Neural cell (in vitro differentiated cells): ENCODE measurements around the gene LHX4. TPM values are rescaled to one million over a fixed set of nuclear protein-coding genes. Genes with fewer than 3 reads are reported as not detected.

Source experiments
- H2AFZ ChIP-seq: fragments of 200-600, 300-800 bp; sonication (generic), shearing (Covaris generic); 2 replicates; pipeline ENCODE4 v1.6.0; 2014; ENCODE audit warnings: low read depth, mild to moderate bottlenecking, antibody characterized with exemption, low read length, moderate library complexity
- H3F3A ChIP-seq: fragments of 200-600 bp; shearing (Covaris generic); 2 replicates; pipeline ENCODE4 v1.6.1; 2016; ENCODE audit warnings: mild to moderate bottlenecking, moderate library complexity, mixed read lengths, antibody characterized with exemption, low read length; ENCODE audit not compliant: insufficient read depth, poor library complexity, severe bottlenecking
- H3K27ac ChIP-seq: fragments of 200-600, 300-800 bp; sonication (generic), shearing (Covaris generic); 2 replicates; pipeline ENCODE4 v1.5.1; 2014; ENCODE audit warnings: mild to moderate bottlenecking, low read length, moderate library complexity
- H3K27me3 ChIP-seq: fragments of 300-800, 200-600 bp; sonication (generic), shearing (Covaris generic); 2 replicates; pipeline ENCODE4 v1.6.0; 2014; ENCODE audit warnings: mild to moderate bottlenecking, low read depth, low read length, moderate library complexity; ENCODE audit not compliant: insufficient read depth
- H3K36me3 ChIP-seq: fragments of 300-800, 200-600 bp; sonication (generic), shearing (Covaris generic); 2 replicates; pipeline ENCODE4 v1.5.1; 2014; ENCODE audit warnings: mild to moderate bottlenecking, antibody characterized with exemption, low read length, moderate library complexity; ENCODE audit not compliant: insufficient read depth
- H3K4me2 ChIP-seq: fragments of 300-800, 200-600 bp; sonication (generic), shearing (Covaris generic); 2 replicates; pipeline ENCODE4 v1.6.0; 2014; ENCODE audit warnings: mild to moderate bottlenecking, low read length
- H3K4me3 ChIP-seq: fragments of 300-800, 200-600 bp; sonication (generic), shearing (Covaris generic); 2 replicates; pipeline ENCODE4 v1.5.1; 2014; ENCODE audit warnings: mild to moderate bottlenecking, low read length, moderate library complexity
- H3K79me2 ChIP-seq: fragments of 200-600 bp; shearing (Covaris generic); replicated peaks from 2 replicates; pipeline ENCODE4 v1.6.0; 2014; ENCODE audit warnings: mild to moderate bottlenecking, low read length, moderate library complexity; ENCODE audit not compliant: insufficient read depth
- H3K9ac ChIP-seq: fragments of 300-800, 200-600 bp; sonication (generic), shearing (Covaris generic); 2 replicates; pipeline ENCODE4 v1.6.1; 2016; ENCODE audit warnings: mild to moderate bottlenecking, low read length, mixed read lengths
- H3K9me2 ChIP-seq: fragments of 200-600 bp; shearing (Covaris generic); 2 replicates; pipeline ENCODE4 v1.6.1; 2016; ENCODE audit warnings: mild to moderate bottlenecking, low read length, mixed read lengths; ENCODE audit not compliant: insufficient read depth
- H3K9me3 ChIP-seq: fragments of 200-600, 300-800 bp; sonication (generic), shearing (Covaris generic); 2 replicates; pipeline ENCODE4 v1.6.1; 2016; ENCODE audit warnings: mild to moderate bottlenecking, mixed run types, low read length, moderate library complexity, mixed read lengths
- H4K20me1 ChIP-seq: fragments of 200-600 bp; shearing (Covaris generic); 2 replicates; pipeline ENCODE4 v1.6.1; 2016; ENCODE audit warnings: mild to moderate bottlenecking, mixed run types; ENCODE audit not compliant: insufficient read depth
- EP300 ChIP-seq: fragments of 450-650 bp; conservative IDR thresholded peaks from 2 replicates; pipeline ENCODE4 v1.6.1; 2014; ENCODE audit warnings: antibody characterized with exemption, mild to moderate bottlenecking, moderate library complexity; ENCODE audit not compliant: poor library complexity, severe bottlenecking
- EZH2 ChIP-seq: fragments of 200-600, 300-800 bp; shearing (Covaris generic), sonication (generic); IDR thresholded peaks from 2 replicates; pipeline ENCODE4 v1.6.1; 2014; ENCODE audit warnings: antibody characterized with exemption, low read length, borderline replicate concordance, mild to moderate bottlenecking; ENCODE audit not compliant: insufficient read depth, poor library complexity, severe bottlenecking
- MXI1 ChIP-seq: fragments of 450-650 bp; conservative IDR thresholded peaks from 2 replicates; pipeline ENCODE4 v1.6.1; 2014; ENCODE audit warnings: antibody characterized with exemption, mild to moderate bottlenecking; ENCODE audit not compliant: poor library complexity, severe bottlenecking
- POLR2AphosphoS5 ChIP-seq: IDR thresholded peaks from 2 replicates; pipeline ENCODE4 v1.6.1; 2012
- RAD21 ChIP-seq: fragments of 450-650 bp; conservative IDR thresholded peaks from 2 replicates; pipeline ENCODE4 v1.6.1; 2014; ENCODE audit warnings: antibody characterized with exemption, mild to moderate bottlenecking, moderate library complexity
- SMC3 ChIP-seq: fragments of 450-650 bp; conservative IDR thresholded peaks from 2 replicates; pipeline ENCODE4 v1.6.1; 2014; ENCODE audit warnings: antibody characterized with exemption, mild to moderate bottlenecking, moderate library complexity; ENCODE audit not compliant: poor library complexity
- TAF1 ChIP-seq: IDR thresholded peaks from 2 replicates; pipeline ENCODE4 v1.6.1; 2012; ENCODE audit warnings: low read depth
- polyA plus RNA-seq: library from polyadenylated mRNA; depleted of rRNA; stranded (reverse); fragments of >200 nt; gene quantifications from 2 replicates; pipeline ENCODE4 v1.2.3, GENCODE V29; 2014
- TF ChIP-seq, protein P1 (sequence below): IDR thresholded peaks from 2 replicates; pipeline ENCODE4 v1.6.1; 2012; ENCODE audit warnings: borderline replicate concordance
- TF ChIP-seq, protein P2 (sequence below): fragments of 450-650 bp; IDR thresholded peaks from 2 replicates; pipeline ENCODE4 v1.5.1; 2014; ENCODE audit warnings: antibody characterized with exemption, mild to moderate bottlenecking, moderate library complexity; ENCODE audit not compliant: poor library complexity, severe bottlenecking

LHX4 gene
- polyA plus RNA-seq, 1 donor from 2014 or later: not detected

DNA sequence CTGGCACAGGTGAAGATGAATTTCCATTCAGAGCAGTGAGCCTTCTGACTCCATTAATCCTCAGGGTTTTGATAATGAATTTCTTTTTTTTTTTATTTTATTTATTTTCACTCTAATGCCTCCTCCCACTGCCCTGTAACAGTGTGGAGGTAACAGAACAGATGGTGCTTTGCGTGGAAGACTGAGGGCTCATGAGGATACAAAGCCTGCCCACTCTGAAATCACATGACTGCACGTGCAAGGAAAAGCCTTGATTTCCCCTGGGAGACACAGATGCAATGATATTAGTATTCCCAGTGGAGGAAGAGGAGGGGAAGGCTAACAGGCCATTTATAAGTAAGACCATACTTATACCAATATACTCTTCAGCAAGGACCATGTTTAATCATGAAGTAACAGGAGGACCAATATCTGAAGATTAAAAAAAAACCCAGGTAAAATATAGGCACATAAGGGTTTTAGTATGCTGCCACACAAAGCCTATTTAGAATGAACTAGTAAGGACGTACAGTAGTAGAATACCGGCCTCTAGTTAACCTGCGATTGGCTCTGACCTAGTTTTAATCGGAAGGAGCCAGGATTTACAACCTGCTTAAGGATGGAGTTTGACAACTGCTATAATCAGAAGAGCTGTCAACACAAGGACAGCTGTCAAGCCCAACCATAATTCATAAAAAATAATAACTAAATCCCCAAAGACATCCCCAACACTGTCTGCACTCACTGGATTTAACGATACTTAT is 69.6 kb downstream of the LHX4 start:
- Histone ChIP-seq H3K9ac (no peak overlapping the region), H3K27me3 (no peaks in the 10 kb centered on the region), H3K27ac (no peak overlapping the region)

DNA sequence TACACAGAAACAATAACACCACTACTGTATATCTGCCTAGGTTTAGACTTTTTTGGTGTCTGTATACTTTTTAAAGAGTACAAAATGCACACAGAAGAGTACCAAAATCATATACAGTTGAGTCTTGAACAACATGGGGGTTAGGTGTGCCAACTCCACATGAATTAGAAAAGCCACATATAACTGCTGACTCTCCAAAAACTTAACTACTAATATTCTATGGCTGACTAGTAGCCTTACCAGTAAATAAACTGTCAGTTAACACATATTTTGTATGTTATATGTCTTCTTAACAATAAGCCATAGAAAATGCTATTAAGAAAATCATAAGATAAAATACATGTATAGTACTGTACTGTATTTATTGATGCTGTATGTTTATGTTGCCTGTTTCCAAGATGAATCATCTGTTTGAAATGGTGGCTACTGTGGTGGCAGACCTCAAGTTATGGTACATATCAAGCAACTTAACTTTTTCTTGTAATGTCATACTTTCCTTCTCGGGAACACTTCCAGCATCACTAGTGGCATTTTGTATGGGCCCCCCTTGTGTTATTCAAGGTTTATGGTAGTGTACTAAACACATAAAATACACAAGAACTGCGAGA is 71.2 kb downstream of the LHX4 start:
- Histone ChIP-seq H3K9me3 (no peaks in the 10 kb centered on the region), H3K9ac (no peak overlapping the region), H4K20me1 (no peaks in the 10 kb centered on the region), H3F3A (no peaks in the 10 kb centered on the region), H3K9me2 (no peaks in the 10 kb centered on the region), H3K27ac (no peak overlapping the region), H3K36me3 (no peaks in the 10 kb centered on the region), H3K27me3 (no peaks in the 10 kb centered on the region), H3K4me3 (no peak overlapping the region), H3K79me2 (no peaks in the 10 kb centered on the region), H2AFZ (no peak overlapping the region), H3K4me2 (no peak overlapping the region)
- TF ChIP-seq RAD21: no peak
- no peak for TF ChIP-seq EZH2
- no peak for TF ChIP-seq SMC3
- no peak for TF ChIP-seq MXI1
- TF ChIP-seq, protein P1, sequence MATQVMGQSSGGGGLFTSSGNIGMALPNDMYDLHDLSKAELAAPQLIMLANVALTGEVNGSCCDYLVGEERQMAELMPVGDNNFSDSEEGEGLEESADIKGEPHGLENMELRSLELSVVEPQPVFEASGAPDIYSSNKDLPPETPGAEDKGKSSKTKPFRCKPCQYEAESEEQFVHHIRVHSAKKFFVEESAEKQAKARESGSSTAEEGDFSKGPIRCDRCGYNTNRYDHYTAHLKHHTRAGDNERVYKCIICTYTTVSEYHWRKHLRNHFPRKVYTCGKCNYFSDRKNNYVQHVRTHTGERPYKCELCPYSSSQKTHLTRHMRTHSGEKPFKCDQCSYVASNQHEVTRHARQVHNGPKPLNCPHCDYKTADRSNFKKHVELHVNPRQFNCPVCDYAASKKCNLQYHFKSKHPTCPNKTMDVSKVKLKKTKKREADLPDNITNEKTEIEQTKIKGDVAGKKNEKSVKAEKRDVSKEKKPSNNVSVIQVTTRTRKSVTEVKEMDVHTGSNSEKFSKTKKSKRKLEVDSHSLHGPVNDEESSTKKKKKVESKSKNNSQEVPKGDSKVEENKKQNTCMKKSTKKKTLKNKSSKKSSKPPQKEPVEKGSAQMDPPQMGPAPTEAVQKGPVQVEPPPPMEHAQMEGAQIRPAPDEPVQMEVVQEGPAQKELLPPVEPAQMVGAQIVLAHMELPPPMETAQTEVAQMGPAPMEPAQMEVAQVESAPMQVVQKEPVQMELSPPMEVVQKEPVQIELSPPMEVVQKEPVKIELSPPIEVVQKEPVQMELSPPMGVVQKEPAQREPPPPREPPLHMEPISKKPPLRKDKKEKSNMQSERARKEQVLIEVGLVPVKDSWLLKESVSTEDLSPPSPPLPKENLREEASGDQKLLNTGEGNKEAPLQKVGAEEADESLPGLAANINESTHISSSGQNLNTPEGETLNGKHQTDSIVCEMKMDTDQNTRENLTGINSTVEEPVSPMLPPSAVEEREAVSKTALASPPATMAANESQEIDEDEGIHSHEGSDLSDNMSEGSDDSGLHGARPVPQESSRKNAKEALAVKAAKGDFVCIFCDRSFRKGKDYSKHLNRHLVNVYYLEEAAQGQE: no peak
- TF ChIP-seq POLR2AphosphoS5: no peak
- TF ChIP-seq TAF1: no peak
- no peak for TF ChIP-seq EP300
- TF ChIP-seq, protein P2, sequence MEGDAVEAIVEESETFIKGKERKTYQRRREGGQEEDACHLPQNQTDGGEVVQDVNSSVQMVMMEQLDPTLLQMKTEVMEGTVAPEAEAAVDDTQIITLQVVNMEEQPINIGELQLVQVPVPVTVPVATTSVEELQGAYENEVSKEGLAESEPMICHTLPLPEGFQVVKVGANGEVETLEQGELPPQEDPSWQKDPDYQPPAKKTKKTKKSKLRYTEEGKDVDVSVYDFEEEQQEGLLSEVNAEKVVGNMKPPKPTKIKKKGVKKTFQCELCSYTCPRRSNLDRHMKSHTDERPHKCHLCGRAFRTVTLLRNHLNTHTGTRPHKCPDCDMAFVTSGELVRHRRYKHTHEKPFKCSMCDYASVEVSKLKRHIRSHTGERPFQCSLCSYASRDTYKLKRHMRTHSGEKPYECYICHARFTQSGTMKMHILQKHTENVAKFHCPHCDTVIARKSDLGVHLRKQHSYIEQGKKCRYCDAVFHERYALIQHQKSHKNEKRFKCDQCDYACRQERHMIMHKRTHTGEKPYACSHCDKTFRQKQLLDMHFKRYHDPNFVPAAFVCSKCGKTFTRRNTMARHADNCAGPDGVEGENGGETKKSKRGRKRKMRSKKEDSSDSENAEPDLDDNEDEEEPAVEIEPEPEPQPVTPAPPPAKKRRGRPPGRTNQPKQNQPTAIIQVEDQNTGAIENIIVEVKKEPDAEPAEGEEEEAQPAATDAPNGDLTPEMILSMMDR: no peak

More for the DNA sequence above, 69.6 kb downstream of the LHX4 start:
- Histone ChIP-seq H3K36me3 (no peaks in the 10 kb centered on the region), H3F3A (no peaks in the 10 kb centered on the region), H3K4me3 (no peak overlapping the region), H3K9me3 (no peaks in the 10 kb centered on the region), H3K79me2 (no peaks in the 10 kb centered on the region), H3K4me2 (no peak overlapping the region), H3K9me2 (no peaks in the 10 kb centered on the region), H2AFZ (no peak overlapping the region), H4K20me1 (no peaks in the 10 kb centered on the region)
- no peak for TF ChIP-seq TAF1
- TF ChIP-seq, protein P2: no peak
- TF ChIP-seq SMC3: no peak
- no peak for TF ChIP-seq EP300
- no peak for TF ChIP-seq POLR2AphosphoS5
- TF ChIP-seq EZH2: no peak
- TF ChIP-seq, protein P1: no peak
- TF ChIP-seq MXI1: no peak
- no peak for TF ChIP-seq RAD21
